Endodermal cell (in vitro differentiated cells): ENCODE results near the gene GRM7. TPM values are rescaled to one million over a fixed set of nuclear protein-coding genes. Genes with fewer than 3 reads are reported as not detected.
A peak's percentile ranks its signal among the peaks of the same experiment; 100 is the strongest.

Experiments
- DNase-seq: peaks from one replicate; pipeline ENCODE4 v3.0.0-alpha.2; 2017
- H3K27ac ChIP-seq: 2 replicates; pipeline ENCODE4 v1.5.1; 2013; ENCODE audit warnings: mild to moderate bottlenecking, low read depth, low read length, moderate library complexity
- H3K27me3 ChIP-seq: 2 replicates; pipeline ENCODE4 v1.6.1; 2013; ENCODE audit warnings: mild to moderate bottlenecking, low read length, moderate library complexity; ENCODE audit not compliant: insufficient read depth, control insufficient read depth, poor library complexity, severe bottlenecking
- H3K36me3 ChIP-seq: 2 replicates; pipeline ENCODE4 v1.7.0; 2013; ENCODE audit warnings: mild to moderate bottlenecking, low read length, moderate library complexity; ENCODE audit not compliant: control insufficient read depth, insufficient read depth
- H3K4me1 ChIP-seq: one replicate; pipeline ENCODE4 v1.7.0; 2013; ENCODE audit warnings: low read length; ENCODE audit not compliant: control insufficient read depth, insufficient read depth
- H3K4me3 ChIP-seq: 2 replicates; pipeline ENCODE4 v1.5.1; 2013; ENCODE audit warnings: mild to moderate bottlenecking, low read length, moderate library complexity
- H3K9ac ChIP-seq: 2 replicates; pipeline ENCODE4 v1.6.1; 2013; ENCODE audit warnings: mild to moderate bottlenecking, low read length, moderate library complexity; ENCODE audit not compliant: poor library complexity, severe bottlenecking; ENCODE audit errors: extremely low read depth
- H3K9me3 ChIP-seq: 2 replicates; pipeline ENCODE4 v1.6.1; 2013; ENCODE audit warnings: mild to moderate bottlenecking, low read length, moderate library complexity; ENCODE audit not compliant: control insufficient read depth
- H3K27ac Mint-ChIP-seq: 2 replicates; pipeline ENCODE4 v1.8.0; 2020; ENCODE audit warnings: mixed read lengths
- H3K27me3 Mint-ChIP-seq: 2 replicates; pipeline ENCODE4 v1.8.0; 2021; ENCODE audit warnings: mild to moderate bottlenecking, mixed read lengths; ENCODE audit not compliant: insufficient read depth
- H3K36me3 Mint-ChIP-seq: 2 replicates; pipeline ENCODE4 v1.8.0; 2020; ENCODE audit warnings: low read depth, mixed read lengths
- H3K4me1 Mint-ChIP-seq: 2 replicates; pipeline ENCODE4 v1.8.0; 2020; ENCODE audit warnings: mixed read lengths
- H3K4me3 Mint-ChIP-seq: 2 replicates; pipeline ENCODE4 v1.8.0; 2020; ENCODE audit warnings: mild to moderate bottlenecking, moderate library complexity, mixed read lengths
- H3K9me3 Mint-ChIP-seq: 2 replicates; pipeline ENCODE4 v1.8.0; 2020; ENCODE audit warnings: mild to moderate bottlenecking, mixed read lengths
- CTCF ChIP-seq: fragments of 200-600 bp; sonication (generic); conservative IDR thresholded peaks from 2 replicates; pipeline ENCODE4 v1.5.0; 2021; ENCODE audit warnings: antibody characterized with exemption, mild to moderate bottlenecking
- WGBS, 2 experiments: methylation state at CpG; one replicate each; pipeline versions ENCODE4 v1.1.5 to v1.1.7; 2013; ENCODE audit warnings: missing lambda C conversion rate in 2 of 2, mixed read lengths in 1 of 2; ENCODE audit not compliant: insufficient coverage in 1 of 2, insufficient read length in 1 of 2; 5-methylcytosine and 5-hydroxymethylcytosine counted together
- total RNA-seq, 2 donors: library from RNA; stranded (reverse); fragmentation: NEBNext Ultra II Directional in 1 of 2; extraction: Animal tissue kit (Norgen Biotek cat#: 25700) in 1 of 2; gene quantifications; 2 replicates in 1 of 2; 3 replicates in 1 of 2; pipeline ENCODE4 v1.2.1, GENCODE V29; 2021

The GRM7 gene
- total RNA-seq, 2 donors from 2014 or later: 0.11 to 0.73 TPM

- Mint-ChIP-seq H3K36me3 (no peaks in the 10 kb centered on the region), H3K9me3 (peaks cover 6% of the 10 kb centered on the region), H3K4me1 (peaks cover 3% of the 10 kb centered on the region), H3K27ac (no peak overlapping the region), H3K4me3 (no peak overlapping the region), H3K27me3 (no peaks in the 10 kb centered on the region)
- TF ChIP-seq CTCF: peak; percentile 22
- Histone ChIP-seq H3K27me3 (no peaks in the 10 kb centered on the region), H3K9me3 (no peaks in the 10 kb centered on the region), H3K4me3 (no peak overlapping the region), H3K4me1 (no peaks in the 10 kb centered on the region), H3K36me3 (no peaks in the 10 kb centered on the region), H3K9ac (no peak overlapping the region), H3K27ac (no peak overlapping the region)
- DNase-seq: no peak
- 91 to 98% methylated on average over 4 to 5 of the region's 5 CpGs for WGBS, 2 experiments
Observed at GRCh38 chr3:7543294-7543880, 682.5 kb downstream of the GRM7 start.

GRCh38 chr3:7545334-7545733, 684.4 kb downstream of the GRM7 start:
- Mint-ChIP-seq H3K9me3 (peaks cover 6% of the 10 kb centered on the region), H3K4me3 (no peak overlapping the region), H3K4me1 (peaks cover 3% of the 10 kb centered on the region), H3K27me3 (no peaks in the 10 kb centered on the region), H3K36me3 (no peaks in the 10 kb centered on the region), H3K27ac (no peak overlapping the region)
- Histone ChIP-seq H3K27me3 (no peaks in the 10 kb centered on the region), H3K27ac (no peak overlapping the region), H3K9ac (no peak overlapping the region), H3K4me1 (no peaks in the 10 kb centered on the region), H3K4me3 (no peak overlapping the region), H3K9me3 (no peaks in the 10 kb centered on the region), H3K36me3 (no peaks in the 10 kb centered on the region)
- 87 to 88% methylated on average over 3 of the region's 3 CpGs for WGBS, 2 experiments
- DNase-seq: no peak
- TF ChIP-seq CTCF: no peak

GRCh38 chr3:7546253-7546652, 685.3 kb downstream of the GRM7 start:
- Mint-ChIP-seq H3K9me3 (peaks cover 6% of the 10 kb centered on the region), H3K27ac (no peak overlapping the region), H3K4me3 (no peak overlapping the region), H3K36me3 (no peaks in the 10 kb centered on the region), H3K4me1 (peaks cover 3% of the 10 kb centered on the region), H3K27me3 (no peaks in the 10 kb centered on the region)
- no peak overlapping the region for H3K9ac ChIP-seq
- no peaks in the 10 kb centered on the region for H3K4me1 ChIP-seq
- no peak overlapping the region for H3K4me3 ChIP-seq
- DNase-seq: no peak
- peaks cover 7% of the 10 kb centered on the region for H3K9me3 ChIP-seq
- WGBS, 2 experiments: 88 to 93% methylated on average over 1 to 4 of the region's 4 CpGs
- H3K36me3 ChIP-seq: no peaks in the 10 kb centered on the region
- no peak for TF ChIP-seq CTCF
- no peaks in the 10 kb centered on the region for H3K27me3 ChIP-seq
- H3K27ac ChIP-seq: no peak overlapping the region
